WTC11 (cell line): Measurements from ENCODE around the gene IFITM5.

ENCODE experiments used
- ATF1 ChIP-seq: sonication (generic); formaldehyde crosslinking; IDR thresholded peaks from 2 replicates; pipeline ENCODE4 v1.8.1; 2023; ENCODE audit warnings: mild to moderate bottlenecking, moderate library complexity, missing genetic modification reagents
- CTCF ChIP-seq: fragments of 200-600 bp; IDR thresholded peaks from 2 replicates; pipeline ENCODE4 v1.8.0; 2022; ENCODE audit warnings: antibody characterized with exemption
- E2F1 ChIP-seq: sonication (generic); formaldehyde crosslinking; IDR thresholded peaks from 2 replicates; pipeline ENCODE4 v1.8.0; 2022; ENCODE audit warnings: mild to moderate bottlenecking, missing genetic modification reagents
- ESRRA ChIP-seq: sonication (generic); formaldehyde crosslinking; IDR thresholded peaks from 2 replicates; pipeline ENCODE4 v1.8.1; 2022; ENCODE audit warnings: mild to moderate bottlenecking, missing genetic modification reagents, borderline replicate concordance
- GTF2I ChIP-seq: fragments of 250-450 bp; sonication (Bioruptor Pico); conservative IDR thresholded peaks from 2 replicates; pipeline ENCODE4 v1.4.0; 2021; ENCODE audit warnings: mild to moderate bottlenecking
- HMGXB4 ChIP-seq: sonication (generic); formaldehyde crosslinking; IDR thresholded peaks from 2 replicates; pipeline ENCODE4 v1.8.1; 2023; ENCODE audit warnings: mild to moderate bottlenecking, moderate library complexity, missing genetic modification reagents
- JUN ChIP-seq: sonication (generic); formaldehyde crosslinking; IDR thresholded peaks from 2 replicates; pipeline ENCODE4 v1.8.0; 2023; ENCODE audit warnings: mild to moderate bottlenecking, missing genetic modification reagents
- MAX ChIP-seq: sonication (generic); formaldehyde crosslinking; IDR thresholded peaks from 2 replicates; pipeline ENCODE4 v1.8.0; 2022; ENCODE audit warnings: mild to moderate bottlenecking, missing genetic modification reagents
- SP1 ChIP-seq: sonication (generic); formaldehyde crosslinking; conservative IDR thresholded peaks from 2 replicates; pipeline ENCODE4 v1.8.1; 2022; ENCODE audit warnings: missing genetic modification reagents
- USF1 ChIP-seq: sonication (generic); formaldehyde crosslinking; IDR thresholded peaks from 2 replicates; pipeline ENCODE4 v1.8.0; 2022; ENCODE audit warnings: mild to moderate bottlenecking, missing genetic modification reagents
- ZNF121 ChIP-seq: sonication (generic); formaldehyde crosslinking; IDR thresholded peaks from 2 replicates; pipeline ENCODE4 v1.8.0; 2023; ENCODE audit warnings: missing genetic modification reagents

- TF ChIP-seq JUN (no peak), E2F1 (CRISPR knock-in tag) (no peak), ATF1 (CRISPR knock-in tag) (no peak), CTCF (no peak), USF1 (CRISPR knock-in tag) (no peak), HMGXB4 (CRISPR knock-in tag) (no peak), MAX (CRISPR knock-in tag) (no peak), ESRRA (CRISPR knock-in tag) (no peak), SP1 (no peak), ZNF121 (CRISPR knock-in tag) (no peak), GTF2I (CRISPR knock-in tag) (no peak)
These were observed 28.6 kb downstream of the IFITM5 start for GRCh38 chr11:270451-271318.
